Heart left ventricle (tissue), 16 donors: Measurements from ENCODE around the gene STAG1. TPM values are rescaled to one million over a fixed set of nuclear protein-coding genes. Genes with fewer than 3 reads are reported as not detected.

ENCODE experiments used
- ATAC-seq, 4 donors: fragments of 200-7000 bp; cut with Tn5 transposase; one replicate each; pipeline ENCODE4 v1.9.1; 2020 to 2022; ENCODE audit warnings: moderate library complexity in 4 of 4, mild to moderate bottlenecking in 3 of 4, moderate number of reproducible peaks in 1 of 4
- DNase-seq, 5 donors: peaks; one replicate each; pipeline ENCODE4 v3.0.0-alpha.2; 2020
- H3K27ac ChIP-seq, 12 donors: fragments of 200-600 bp; sonication (generic) in 4 of 12; one replicate each; pipeline versions ENCODE4 v1.5.0 to v1.8.0; 2016 to 2022; ENCODE audit warnings: mild to moderate bottlenecking in 2 of 12
- H3K27me3 ChIP-seq, 9 donors: fragments of 200-600 bp; sonication (generic) in 2 of 9; one replicate each; pipeline versions ENCODE4 v1.5.1 to v1.8.0; 2016 to 2022; ENCODE audit warnings: mild to moderate bottlenecking in 3 of 9
- H3K36me3 ChIP-seq, 9 donors: fragments of 200-600 bp; sonication (generic) in 2 of 9; one replicate each; pipeline versions ENCODE4 v1.5.0 to v1.8.0; 2018 to 2022; ENCODE audit warnings: mild to moderate bottlenecking in 2 of 9
- H3K4me1 ChIP-seq, 12 donors: fragments of 200-600 bp; sonication (generic) in 4 of 12; one replicate each; pipeline versions ENCODE4 v1.5.0 to v1.8.0; 2016 to 2022; ENCODE audit warnings: mild to moderate bottlenecking in 3 of 12
- H3K4me3 ChIP-seq, 12 donors: fragments of 200-600 bp; sonication (generic) in 4 of 12; one replicate each; pipeline versions ENCODE4 v1.5.0 to v1.8.0; 2017 to 2022; ENCODE audit warnings: mild to moderate bottlenecking in 9 of 12, moderate library complexity in 4 of 12
- H3K9me3 ChIP-seq, 12 donors: fragments of 200-600 bp; sonication (generic) in 4 of 12; one replicate each; pipeline versions ENCODE4 v1.5.0 to v1.8.0; 2016 to 2022; ENCODE audit warnings: mild to moderate bottlenecking in 1 of 12
- CTCF ChIP-seq, 12 donors: fragments of 200-600 bp; sonication (generic) in 4 of 12; IDR thresholded peaks; one replicate each; pipeline versions ENCODE4 v1.5.0 to v1.8.0; 2018 to 2022; ENCODE audit warnings: antibody characterized with exemption in 12 of 12, mild to moderate bottlenecking in 5 of 12
- POLR2A ChIP-seq, 2 donors: fragments of 450-650 bp; IDR thresholded peaks; one replicate each; pipeline ENCODE4 v1.6.1; 2017; ENCODE audit warnings: antibody characterized with exemption in 2 of 2, mild to moderate bottlenecking in 2 of 2, moderate library complexity in 2 of 2
- WGBS, 4 donors: extraction: QIAGEN DNeasy Blood & Tissue Kit in 2 of 4; methylation state at CpG; one replicate each; pipeline versions ENCODE4 v1.1.5 to v1.1.7; 2013 to 2018; 5-methylcytosine and 5-hydroxymethylcytosine counted together
- intact Hi-C, 10 donors: fragments of 100-400 bp; cut with DNase I; formaldehyde crosslinking; loops; one replicate each; pipeline versions ENCODE4 v1.11.1 to v1.14.2; 2022
- polyA plus RNA-seq, 2 donors: library from polyadenylated mRNA; stranded (reverse); fragments of 200-250 nt; gene quantifications; one replicate each; pipeline ENCODE4 v1.2.3, GENCODE V29; 2013
- total RNA-seq, 9 donors: library from RNA; depleted of rRNA in 2 of 9; stranded (reverse); fragments of >200 nt in 2 of 9; fragmentation: NEBNext Ultra II Directional in 3 of 9; extraction: Animal tissue kit (Norgen Biotek cat#: 25700) in 3 of 9; gene quantifications; one replicate each; pipeline versions ENCODE4 v1.1.0 to v1.2.4, GENCODE V29; 2016 to 2023
- donor health status: ischemic (EF 13 %, LVEDD 7.1; RV severe dilation, severe dysfunction).
- donor health status: healthy with polysubstance abuse.
- donor health status: DM: no; HTN: yes; CAD: no.
- donor health status: DM: no; HTN: no; CAD: no.
- donor health status: ischemic (EF 25% LVEDD 6.9; RV normal size, moderate dysfunction).
- donor health status: ischemic (EF 25% LVEDD 5.7; RV mildly dilated, moderate dysfunction).
- donor health status: healthy.
- donor health status: DM: yes; HTN: yes; CAD: no.
- donor health status: ischemic (EF 35%, LVEDD 5.7; RV mildly dilated, moderate dysfunction).
- donor health status: nonischemic (EF 11% LVEDD 7.7; RV severe dilation, severe dysfunction).
- donor health status: DM: yes; HTN: yes; CAD: no.
- donor health status: PGD.
- donor health status: ischemic (EF 29% LVEDD 5.4; RV normal size, mild dysfunction).
- donor health status: nonischemic (EF 23%, LVEDD 6.1; RV moderate dilation, normal function).

Gene STAG1
- total and polyA plus RNA-seq, 11 donors: 7.2 to 23.4 (median 19.8) TPM

GRCh38 chr3:136675150-136675858 lies 76.9 kb downstream of the STAG1 start:
- peaks cover 0 to 35% (median 12%) of the 10 kb centered on the region in 12 donors for H3K4me1 ChIP-seq
- TF ChIP-seq POLR2A (IDR thresholded peaks at IDR 0.05) (no peak), CTCF (IDR thresholded peaks at IDR 0.05) (no peak)
- no peak for DNase-seq
- WGBS, 4 donors: 74 to 80% (median 79%) methylated on average over 2 of the region's 2 CpGs
- no peak overlapping the region for H3K4me3 ChIP-seq
- intact Hi-C loops: no loop called here
- H3K27me3 ChIP-seq: no peaks in the 10 kb centered on the region
- no peak for ATAC-seq
- H3K27ac ChIP-seq: no peak overlapping the region
- no peaks in the 10 kb centered on the region for H3K9me3 ChIP-seq
- peaks cover 0 to 3% (median 0%) of the 10 kb centered on the region in 9 donors for H3K36me3 ChIP-seq

GRCh38 chr3:136672457-136672856 lies 79.7 kb downstream of the STAG1 start:
- ATAC-seq (no peak), DNase-seq (no peak)
- TF ChIP-seq CTCF (IDR thresholded peaks at IDR 0.05) (no peak), POLR2A (IDR thresholded peaks at IDR 0.05) (no peak)
- intact Hi-C loops: no loop called here
- WGBS, 4 donors: 60 to 88% (median 79%) methylated on average over 1 of the region's 1 CpG
- no peaks in the 10 kb centered on the region for H3K9me3 ChIP-seq
- peaks cover 0 to 34% (median 13%) of the 10 kb centered on the region in 12 donors for H3K4me1 ChIP-seq
- peaks cover 0 to 8% (median 0%) of the 10 kb centered on the region in 9 donors for H3K36me3 ChIP-seq
- no peak overlapping the region for H3K4me3 ChIP-seq
- H3K27ac ChIP-seq: no peak overlapping the region
- no peaks in the 10 kb centered on the region for H3K27me3 ChIP-seq

GRCh38 chr3:136671921-136672320 lies 80.3 kb downstream of the STAG1 start:
- no peaks in the 10 kb centered on the region for H3K9me3 ChIP-seq
- peaks cover 0 to 31% (median 13%) of the 10 kb centered on the region in 12 donors for H3K4me1 ChIP-seq
- no peak overlapping the region for H3K27ac ChIP-seq
- H3K36me3 ChIP-seq: peaks cover 0 to 8% (median 0%) of the 10 kb centered on the region in 9 donors
- ATAC-seq: no peak
- TF ChIP-seq CTCF (IDR thresholded peaks at IDR 0.05): no peak
- TF ChIP-seq POLR2A (IDR thresholded peaks at IDR 0.05): no peak
- intact Hi-C loops: no loop called here
- no peak overlapping the region for H3K4me3 ChIP-seq
- DNase-seq: no peak
- H3K27me3 ChIP-seq: no peaks in the 10 kb centered on the region

- Histone ChIP-seq H3K4me3 (no peak overlapping the region), H3K36me3 (peaks cover 0 to 8% (median 0%) of the 10 kb centered on the region in 9 donors), H3K27ac (no peak overlapping the region), H3K4me1 (peaks cover 0 to 30% (median 8%) of the 10 kb centered on the region in 12 donors), H3K27me3 (no peaks in the 10 kb centered on the region), H3K9me3 (no peaks in the 10 kb centered on the region)
- DNase-seq (no peak), ATAC-seq (no peak)
- intact Hi-C loops: no loop called here
- 88 to 100% (median 95%) methylated on average over 1 of the region's 1 CpG for WGBS, 4 donors
- TF ChIP-seq POLR2A (IDR thresholded peaks at IDR 0.05) (no peak), CTCF (IDR thresholded peaks at IDR 0.05) (no peak)
Measured at GRCh38 chr3:136670166-136670565, 82.0 kb downstream of the STAG1 start.
